ENCODE data around the gene TXK.
"Not testable (repeated sequence)": the region's sequence is repeated elsewhere in the genome, so short reads cannot be mapped to it uniquely, and the experiment has no call there.

Gene TXK

DNA sequence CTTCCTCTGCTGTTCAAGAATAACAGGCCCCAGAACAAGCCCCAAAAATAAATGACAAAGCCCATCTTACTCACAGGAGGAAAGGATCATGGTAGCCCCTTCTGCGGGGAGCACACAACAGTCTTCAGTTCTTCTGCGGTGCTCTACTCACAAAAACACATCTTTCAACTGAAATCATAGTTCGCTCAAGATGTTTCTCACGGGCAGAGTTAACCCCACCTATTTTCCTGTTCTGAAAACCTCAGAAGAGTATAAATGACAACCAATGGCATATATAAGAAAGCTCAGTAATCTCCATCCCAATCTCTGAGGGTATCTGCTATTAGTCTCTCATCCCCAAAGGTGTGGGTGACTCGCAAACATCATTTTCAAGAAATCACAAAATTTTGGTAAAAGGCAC lies at the start of gene TXK:
Gene TXK (minus strand): TSS at position 170 of the 400 bp plus-strand sequence. CDS start 80 bp downstream, at position 90.
- DNase-seq (ENCODE audit: low spot score), result no peak

DNA sequence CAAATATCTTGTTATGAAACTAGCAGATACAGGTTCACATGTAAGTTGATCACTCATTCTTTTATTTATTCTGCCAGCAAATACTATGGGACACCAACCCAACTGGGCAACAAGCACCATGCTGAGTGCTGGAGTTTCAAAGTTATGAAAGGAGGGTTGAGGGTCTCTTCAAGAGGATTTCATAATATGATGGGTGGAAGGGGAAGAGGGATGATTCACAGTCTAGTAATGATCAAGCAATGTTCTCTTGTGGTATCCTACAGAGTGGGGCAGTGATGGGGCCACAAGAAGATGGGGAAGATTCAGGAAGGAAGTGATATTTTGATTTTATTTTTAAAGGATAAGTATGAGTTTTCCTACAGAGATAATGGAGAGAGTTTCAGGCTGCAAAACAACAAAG lies 46.2 kb upstream of the TXK start:
- DNase-seq (ENCODE audit: low spot score), result no peak

DNA sequence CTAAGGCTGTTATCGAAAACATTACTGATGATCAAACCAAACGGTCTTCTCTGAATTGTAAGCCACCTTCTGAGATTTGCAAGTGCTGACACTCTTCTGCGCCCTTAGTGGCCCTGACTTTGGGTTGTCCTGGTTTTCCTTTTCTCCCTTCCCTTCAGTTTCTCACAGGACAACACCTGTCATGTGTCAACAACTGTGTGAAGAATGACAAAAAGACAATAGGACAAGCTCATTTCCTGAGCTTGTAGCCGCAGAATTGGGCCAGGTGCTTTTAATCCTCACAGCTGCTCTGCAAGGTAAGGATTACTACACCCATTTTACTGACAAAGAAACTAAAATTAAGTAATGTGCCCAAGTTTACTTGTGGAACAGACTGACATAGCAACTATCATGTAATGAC lies 44.9 kb upstream of the TXK start:
- no peak for DNase-seq (ENCODE audit: low spot score)

DNA sequence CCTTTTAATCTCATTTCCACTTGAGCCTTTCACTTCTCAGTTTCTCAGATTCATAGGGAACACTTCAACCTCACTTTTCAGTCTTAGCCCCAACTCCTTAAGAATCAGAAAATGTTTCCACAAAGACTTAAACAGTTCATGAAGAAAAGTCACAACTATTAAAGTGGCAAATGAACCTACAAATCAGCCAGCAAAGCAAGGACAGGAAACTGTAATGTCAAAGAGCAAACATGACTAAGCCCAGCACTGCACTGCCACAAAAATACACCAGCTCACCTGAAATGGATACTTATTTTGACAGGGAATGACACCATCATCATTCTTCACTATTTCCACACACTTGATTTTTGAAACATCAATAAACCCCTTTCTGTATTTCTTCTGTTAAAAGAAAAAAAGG lies 41.8 kb upstream of the TXK start:
- no peak for DNase-seq (ENCODE audit: low spot score)

DNA sequence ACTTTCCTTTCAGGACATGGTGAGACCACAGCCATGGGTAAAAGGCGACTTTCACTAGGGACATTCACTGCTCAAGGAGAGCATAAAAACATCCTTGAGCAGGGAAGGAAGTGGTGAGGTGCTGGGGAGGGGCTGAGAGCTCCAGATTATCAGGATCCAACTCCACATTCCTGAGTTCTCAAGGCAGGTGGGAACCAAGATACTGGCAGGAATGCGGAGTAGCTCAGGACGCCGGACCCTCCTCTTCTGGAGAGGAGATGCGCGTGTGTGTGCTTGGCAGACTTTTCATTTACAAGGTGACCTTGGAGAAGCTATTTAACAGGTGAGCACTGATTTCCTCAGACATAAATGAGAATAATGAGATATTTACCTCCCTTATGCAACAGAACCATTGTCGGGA lies 41.3 kb upstream of the TXK start:
- no peak for DNase-seq (ENCODE audit: low spot score)

DNA sequence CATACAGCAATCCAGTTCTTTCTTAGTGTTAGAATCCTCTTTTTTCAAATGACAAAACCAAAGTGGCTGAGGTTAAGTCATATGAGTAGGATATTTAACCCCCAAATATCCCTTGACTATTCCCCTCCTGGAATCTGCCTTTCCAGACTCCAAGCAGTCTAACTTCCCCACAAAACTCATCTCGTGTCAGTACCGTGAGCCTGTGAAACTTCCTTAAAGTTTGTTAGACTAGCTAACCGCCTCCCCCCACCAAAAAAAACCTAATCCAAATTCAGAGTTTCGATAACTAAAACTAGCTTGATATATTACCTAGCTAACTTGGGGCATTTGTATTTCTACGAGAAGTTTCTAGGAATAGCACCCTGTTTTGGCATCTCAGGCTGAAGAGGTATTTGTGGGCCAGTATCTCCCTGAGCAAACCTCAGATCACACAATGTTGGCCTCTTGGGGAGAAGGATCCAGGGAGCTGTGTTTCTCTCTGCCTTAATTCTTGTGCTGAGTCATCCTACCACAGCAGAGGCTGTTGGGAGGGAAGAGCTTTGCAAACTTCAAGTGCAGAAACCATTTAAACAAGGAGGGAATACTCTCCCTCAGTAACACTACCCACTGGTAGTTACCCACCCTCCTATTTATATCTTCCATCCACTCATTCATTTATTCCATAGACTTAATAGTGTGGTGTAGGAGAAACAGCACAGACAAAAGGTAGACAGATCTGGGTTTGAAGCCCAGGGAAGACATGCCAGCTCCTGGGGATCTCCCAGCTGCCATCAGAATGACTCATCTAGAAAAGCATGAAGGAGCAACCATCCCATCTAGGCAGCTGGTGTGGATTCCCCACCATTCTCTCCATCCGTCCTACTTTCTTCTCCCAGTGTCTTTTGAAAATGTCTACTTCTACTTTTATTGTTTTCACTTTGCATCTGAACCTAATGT lies 39.3 kb upstream of the TXK start:
- DNase-seq (ENCODE audit: low spot score), result peak; percentile 70

DNA sequence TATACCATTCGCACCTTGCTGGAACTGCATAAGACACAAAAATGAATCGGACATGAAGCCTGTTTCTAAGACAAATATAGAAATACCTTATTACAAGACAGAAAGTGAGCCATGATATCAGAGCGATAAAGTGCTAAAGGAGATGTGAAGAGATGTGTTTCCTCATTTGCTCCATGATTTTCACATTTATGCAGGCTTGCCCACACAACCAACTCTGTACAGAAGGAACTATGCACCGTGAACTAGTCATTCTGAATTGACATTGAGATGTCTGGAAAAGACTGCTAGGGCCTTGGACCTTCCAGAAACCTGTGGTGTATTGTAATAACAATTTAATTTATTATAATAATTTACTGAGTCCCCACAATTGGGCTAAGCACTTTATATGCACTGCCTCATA lies 38.6 kb upstream of the TXK start:
- DNase-seq (ENCODE audit: low spot score), result no peak

DNA sequence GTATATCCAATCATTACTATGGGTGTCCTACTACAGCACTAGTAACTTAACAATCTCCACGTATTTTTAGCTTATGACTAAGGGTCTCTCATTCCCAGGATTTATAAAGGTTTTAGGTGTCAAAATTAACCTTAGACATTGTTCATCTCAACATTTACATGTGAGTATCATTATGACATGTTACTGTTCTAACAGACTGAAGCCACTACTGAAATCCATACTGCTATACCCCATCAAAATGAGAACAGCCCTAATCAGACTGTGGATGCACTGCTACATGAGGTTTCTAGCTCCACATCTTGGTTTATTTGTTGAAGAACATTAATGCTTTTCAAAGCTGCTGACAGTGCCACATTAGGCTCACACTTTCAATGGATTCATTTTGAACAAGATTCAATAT lies 35.6 kb upstream of the TXK start:
- DNase-seq (ENCODE audit: low spot score), result no peak

DNA sequence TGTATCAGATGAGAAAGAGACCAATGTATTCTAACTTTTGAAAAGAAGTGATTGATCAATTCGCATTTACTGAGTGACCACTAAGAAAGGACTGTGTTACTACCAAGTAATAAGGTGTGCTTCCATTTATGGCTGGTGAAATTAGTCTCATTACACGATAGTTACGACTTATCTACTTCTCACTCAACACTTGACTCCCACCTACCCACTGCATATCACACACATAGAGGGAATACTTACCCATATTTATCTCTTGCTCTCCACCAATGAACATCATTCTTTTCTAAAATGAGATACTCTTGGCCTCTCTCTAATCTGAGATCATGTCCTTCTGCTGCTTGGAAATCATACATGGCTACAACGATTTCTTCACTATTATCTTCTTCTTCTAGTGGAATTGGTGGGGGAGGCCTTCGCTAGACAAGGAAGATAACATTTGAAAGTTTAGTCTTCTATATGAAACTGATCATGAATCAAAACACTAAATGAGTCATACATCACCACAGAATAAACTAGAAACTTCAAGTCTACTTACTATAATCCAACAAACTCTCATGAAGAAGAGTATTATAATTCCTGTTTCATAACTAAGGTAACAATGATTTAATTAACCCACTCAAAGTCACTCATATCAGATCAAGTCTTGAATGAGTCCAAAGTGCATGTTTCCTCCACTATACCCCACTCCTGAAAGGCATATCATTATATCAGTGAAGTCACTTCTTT lies 33.7 kb upstream of the TXK start:
- no peak for DNase-seq (ENCODE audit: low spot score)

DNA sequence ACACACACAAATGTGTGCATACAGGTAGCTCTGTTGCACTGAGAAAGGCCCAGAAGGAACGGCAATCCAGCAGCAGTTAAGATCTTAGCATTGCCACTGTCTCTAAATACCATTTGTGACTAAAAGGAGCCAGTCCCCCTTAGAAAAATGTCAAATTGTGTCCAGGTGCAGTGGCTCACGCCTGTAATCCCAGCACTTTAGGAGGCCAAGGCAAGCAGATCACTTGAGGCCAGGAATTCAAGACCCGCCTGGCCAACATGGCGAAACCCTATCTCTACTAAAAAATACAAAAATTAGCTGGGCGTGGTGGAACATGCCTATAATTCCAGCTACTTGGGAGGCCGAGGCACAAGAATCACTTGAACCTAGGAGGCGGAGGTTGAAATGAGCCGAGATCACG lies 30.5 kb upstream of the TXK start:
- not testable (repeated sequence) for DNase-seq (ENCODE audit: low spot score)

DNA sequence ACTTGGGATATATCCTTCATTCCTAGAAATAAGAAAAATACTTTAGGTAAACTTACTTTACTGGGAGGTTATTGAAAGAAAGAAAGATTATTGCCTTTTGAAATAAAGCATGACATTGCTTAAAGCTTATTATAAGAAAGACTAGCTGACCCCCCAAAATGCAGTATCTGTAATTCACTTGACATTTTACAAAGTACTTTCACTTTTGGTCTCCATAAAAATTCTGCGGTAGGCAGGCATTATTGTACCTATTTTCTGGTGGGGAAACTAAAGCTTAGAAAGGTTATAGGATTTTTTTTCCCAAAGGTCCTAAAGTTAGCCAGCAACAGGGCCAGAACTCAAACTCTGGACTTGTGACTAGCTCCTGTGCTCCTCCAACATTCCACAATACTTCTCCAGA lies 29.7 kb upstream of the TXK start:
- no peak for DNase-seq (ENCODE audit: low spot score)

DNA sequence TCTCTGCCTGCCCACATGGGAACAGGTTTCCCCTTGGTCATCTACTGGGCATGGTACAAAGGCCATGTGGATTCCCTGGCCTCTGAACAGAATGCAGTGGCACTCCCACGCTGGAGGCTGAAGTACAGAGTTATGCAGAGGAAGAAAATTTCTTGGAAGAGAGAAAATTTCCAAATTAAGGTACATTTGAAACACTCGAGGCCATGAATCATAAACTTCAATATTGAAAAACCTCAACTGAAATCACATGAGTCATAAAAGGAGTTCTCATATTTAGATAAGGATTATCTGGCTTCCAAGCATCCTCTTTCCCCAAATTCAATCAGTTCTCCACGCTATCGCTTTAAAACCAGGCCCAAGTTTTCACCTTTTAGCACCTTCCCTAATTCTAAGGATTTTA lies 28.1 kb upstream of the TXK start:
- no peak for DNase-seq (ENCODE audit: low spot score)

DNA sequence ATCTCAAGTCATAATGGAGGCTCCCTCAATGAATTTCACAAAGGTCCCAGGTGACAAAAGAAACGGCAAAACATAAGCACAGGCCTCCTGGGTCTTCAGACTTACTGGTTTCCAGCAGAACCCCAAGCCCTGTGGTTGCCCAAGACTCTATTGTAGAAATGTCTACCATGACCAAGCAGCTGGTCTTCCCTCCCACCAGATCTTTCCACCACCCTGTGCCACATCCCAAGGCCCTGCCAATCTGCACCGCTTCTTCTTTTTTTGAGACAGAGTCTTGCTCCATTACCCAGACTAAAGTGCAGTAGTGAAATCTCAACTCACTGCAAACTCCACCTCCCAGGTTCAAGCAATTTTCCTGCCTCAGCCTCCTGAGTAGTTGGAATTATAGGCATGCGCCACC lies 23.2 kb upstream of the TXK start:
- DNase-seq (ENCODE audit: low spot score), result no peak

DNA sequence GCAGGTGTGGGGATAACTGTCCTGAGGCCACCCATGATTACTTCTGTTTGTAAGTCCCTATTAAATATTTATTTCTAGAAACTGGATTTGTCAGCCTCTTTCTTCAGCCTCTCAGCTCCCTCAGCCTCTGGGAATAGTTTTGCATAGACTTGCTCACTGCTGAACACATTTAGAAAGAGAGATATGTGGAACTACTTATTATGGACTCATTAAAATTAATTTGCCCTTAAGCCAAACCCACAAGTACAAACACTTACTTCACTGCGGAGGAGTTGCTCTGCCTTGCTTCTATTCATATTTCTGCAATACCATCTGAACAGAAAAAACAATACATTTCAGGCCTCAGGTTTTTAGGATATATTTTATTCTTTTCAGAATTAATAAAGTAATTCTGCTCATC lies 22.4 kb upstream of the TXK start:
- no peak for DNase-seq (ENCODE audit: low spot score)

DNA sequence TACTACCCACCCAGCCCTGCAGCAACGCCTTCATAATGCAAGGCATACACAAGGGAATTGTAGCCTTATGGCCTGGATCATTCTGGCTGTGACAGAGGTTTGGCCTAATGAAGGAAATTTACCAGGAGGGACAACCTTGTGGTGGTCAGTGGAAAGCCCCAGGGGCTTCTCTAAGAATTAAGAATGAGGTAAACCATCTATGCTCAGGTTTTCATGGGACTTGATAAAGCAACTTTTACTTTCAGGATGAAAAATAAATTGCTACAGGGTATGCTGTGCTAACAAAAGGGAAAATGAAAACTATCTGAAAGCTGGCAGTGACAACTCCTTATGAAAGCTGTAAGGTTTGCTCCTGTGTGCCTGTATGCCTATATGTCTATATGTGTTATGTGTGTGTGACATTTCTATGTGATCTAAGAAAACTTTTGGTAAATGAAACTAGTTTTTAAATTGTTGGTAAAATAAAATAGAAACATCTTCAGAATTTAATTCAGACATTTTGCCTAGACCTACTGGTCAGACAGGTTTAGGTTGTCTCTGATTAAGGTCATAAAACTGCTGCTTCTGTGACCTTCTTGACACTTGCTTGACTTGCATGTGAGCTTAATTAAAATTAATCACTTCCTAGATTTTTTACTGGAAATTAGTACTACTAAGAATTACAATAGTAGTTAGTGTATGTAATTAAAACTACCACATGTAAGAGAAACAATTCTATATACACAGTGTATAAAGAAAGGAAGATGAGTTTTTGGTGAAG lies 19.9 kb upstream of the TXK start:
- DNase-seq (ENCODE audit: low spot score), result no peak

DNA sequence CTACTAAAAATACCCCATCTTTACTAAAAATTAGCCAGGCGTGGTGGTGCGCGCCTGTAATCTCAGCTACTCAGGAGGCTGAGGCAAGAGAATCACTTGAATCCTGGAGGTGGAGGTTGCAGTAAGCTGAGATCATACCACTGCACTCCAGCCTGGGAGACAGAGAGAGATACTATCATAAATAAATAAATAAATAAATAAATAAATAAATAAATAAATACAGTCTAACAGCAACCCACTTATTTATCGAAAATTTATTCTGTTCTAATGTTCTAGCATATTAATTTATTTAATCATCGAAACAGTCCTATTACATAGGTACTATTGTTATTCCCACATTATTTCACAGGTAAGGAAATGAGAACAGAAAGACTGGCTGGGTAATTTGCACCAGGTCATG lies 18.2 kb upstream of the TXK start:
- DNase-seq (ENCODE audit: low spot score), result no peak

DNA sequence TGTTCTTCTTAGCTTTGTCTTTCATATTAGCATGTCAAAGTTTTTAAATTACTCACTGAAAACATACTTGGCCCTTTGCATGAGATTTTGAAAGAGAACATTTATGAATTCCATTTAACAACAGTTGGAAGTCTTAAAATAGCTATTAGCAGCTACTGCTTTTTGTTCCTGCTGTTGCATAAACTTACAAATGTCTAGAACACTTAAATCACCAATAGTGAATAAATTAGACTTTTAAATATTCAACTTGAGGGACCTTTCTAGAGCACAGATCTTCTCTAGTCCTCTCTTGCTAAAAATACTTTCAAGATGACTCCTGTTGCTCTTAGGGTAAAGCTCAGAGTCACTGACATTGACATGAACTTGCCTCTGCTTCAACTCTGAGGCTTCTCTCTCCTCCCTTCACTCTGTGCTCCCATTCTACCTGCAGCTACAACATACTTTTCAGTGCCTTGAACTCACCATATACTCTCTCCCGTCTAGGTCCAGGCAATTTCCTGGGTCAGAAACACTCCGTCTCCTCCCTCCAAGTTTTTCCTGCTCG lies 15.8 kb upstream of the TXK start:
- no peak for DNase-seq (ENCODE audit: low spot score)

DNA sequence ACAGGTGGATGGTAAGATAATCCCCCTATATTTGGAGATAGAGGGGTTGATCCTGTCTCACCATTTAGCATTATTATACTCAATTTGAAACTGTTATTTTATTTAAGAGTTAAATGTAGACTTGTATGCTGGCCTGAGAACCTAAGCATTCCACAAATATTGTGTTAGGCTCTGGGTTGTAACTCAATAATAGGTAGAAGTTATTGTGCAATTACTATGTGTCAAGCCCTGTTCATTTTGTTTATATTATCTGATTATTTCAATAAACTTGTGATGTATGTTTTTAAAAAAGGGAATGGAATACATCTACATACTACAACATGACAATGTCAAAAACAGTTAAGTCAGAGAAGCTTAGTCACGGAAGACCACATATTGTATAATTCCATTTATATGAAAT lies 13.6 kb upstream of the TXK start:
- no peak for DNase-seq (ENCODE audit: low spot score)

DNA sequence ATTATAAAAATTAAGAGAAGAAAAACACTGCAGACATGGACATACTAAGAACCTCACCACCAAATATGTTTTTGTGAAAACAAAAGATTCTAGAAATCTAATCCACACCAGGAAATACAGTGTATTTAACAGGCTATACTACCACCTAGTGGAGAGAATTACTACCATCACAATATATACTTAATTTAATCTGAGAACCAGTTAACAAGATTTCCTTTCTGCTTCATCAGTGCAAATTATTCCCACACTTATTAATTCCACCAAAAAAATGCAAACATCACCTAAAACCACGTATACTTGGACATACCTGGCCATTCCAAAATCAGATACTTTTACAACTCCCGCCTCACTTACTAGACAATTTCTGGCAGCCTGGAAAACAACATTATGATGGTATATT lies 7.0 kb upstream of the TXK start:
- DNase-seq (ENCODE audit: low spot score), result peak; percentile 67

DNA sequence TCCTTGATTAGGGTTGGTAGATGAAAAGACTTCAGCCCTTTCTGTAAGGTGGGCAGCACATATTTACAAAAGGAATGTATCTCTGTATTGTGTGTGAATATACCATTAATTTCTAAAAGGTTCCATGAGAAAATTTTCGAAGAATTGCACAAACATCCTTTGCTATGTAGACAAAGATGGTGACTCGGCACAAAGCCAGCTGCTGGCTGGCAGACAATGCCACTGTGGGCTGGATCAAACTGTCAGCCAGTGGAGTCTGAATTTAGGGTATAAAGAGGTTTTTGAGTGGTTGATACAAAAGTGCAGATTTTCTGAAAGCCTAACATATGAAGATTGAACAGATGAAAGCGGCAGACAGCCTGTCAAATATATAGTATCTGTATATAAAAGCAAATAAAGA lies 5.6 kb upstream of the TXK start:
- DNase-seq (ENCODE audit: low spot score), result no peak

DNA sequence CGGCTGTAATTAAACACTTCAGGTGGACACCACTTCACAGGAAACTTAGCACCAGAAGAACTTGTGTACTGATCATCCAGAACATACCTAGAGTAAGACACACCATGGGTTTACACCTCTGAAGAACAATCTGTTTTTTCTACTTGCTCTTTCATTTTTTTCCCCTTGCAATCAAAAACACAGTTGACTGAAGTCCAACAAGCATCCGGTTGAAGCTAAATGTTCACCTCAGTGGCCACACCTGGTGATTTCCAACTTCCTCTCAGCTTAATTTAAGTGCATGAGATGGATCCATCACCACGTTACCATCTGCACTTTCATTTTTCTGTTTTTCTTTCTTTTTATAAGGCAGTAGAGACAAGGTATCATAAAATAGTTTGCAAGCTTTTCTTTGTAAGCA lies 4.9 kb upstream of the TXK start:
- no peak for DNase-seq (ENCODE audit: low spot score)

DNA sequence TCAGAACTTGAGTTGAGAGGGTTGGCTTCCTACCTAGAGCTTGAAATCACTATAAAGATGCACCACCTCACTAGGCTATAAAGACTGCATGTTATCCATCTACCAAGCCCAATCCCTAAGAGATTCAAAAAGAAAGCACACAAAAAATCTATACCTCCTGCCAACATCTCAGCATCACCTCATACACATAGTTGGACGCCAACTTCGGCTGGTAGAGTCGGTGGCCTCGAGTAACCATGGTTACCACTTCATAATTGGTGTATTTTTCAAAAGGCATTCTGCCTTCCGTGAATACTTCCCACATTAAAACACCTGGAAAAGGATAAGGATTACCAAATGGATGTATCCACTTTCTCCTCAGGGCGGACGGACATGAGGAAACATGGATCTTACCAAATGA lies 4.5 kb upstream of the TXK start:
- DNase-seq (ENCODE audit: low spot score), result no peak

DNA sequence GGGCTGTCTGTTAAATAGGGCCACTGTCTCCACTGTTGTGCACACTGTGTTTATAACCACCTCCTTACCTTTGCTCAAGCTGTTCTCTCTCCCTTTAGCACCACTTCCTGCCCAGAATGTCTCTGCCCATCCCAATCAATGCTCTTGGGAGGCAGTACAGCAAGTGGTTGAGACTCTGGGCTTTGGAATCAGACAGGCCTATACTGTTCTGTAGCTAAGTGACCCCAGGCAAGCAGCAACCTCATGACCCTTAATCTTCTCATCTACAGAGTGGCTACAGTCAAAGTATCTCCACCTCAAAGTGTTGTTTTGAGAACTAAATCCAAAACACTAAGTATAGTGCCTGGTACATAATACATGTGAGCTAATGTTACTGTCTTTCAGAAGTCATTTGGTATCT lies 3.8 kb upstream of the TXK start:
- no peak for DNase-seq (ENCODE audit: low spot score)
